Adipocyte (in vitro differentiated cells): ENCODE results near the gene GZF1.

Experiments
- DNase-seq: peaks from one replicate; pipeline ENCODE4 v3.0.0-alpha.2; 2015; ENCODE audit warnings: low read depth
- H3K27me3 ChIP-seq: replicated peaks from 2 replicates; pipeline ENCODE4 v1.7.0; 2013; ENCODE audit warnings: mild to moderate bottlenecking, low read length, moderate library complexity; ENCODE audit not compliant: control insufficient read depth, insufficient read depth
- H3K36me3 ChIP-seq: 2 replicates; pipeline ENCODE4 v1.7.0; 2013; ENCODE audit warnings: low read length, mild to moderate bottlenecking, moderate library complexity; ENCODE audit not compliant: control insufficient read depth, insufficient read depth, severe bottlenecking
- H3K4me1 ChIP-seq: 2 replicates; pipeline ENCODE4 v1.7.0; 2013; ENCODE audit warnings: mild to moderate bottlenecking, low read length, moderate library complexity; ENCODE audit not compliant: control insufficient read depth, insufficient read depth
- H3K4me3 ChIP-seq: 2 replicates; pipeline ENCODE4 v1.7.0; 2013; ENCODE audit warnings: mild to moderate bottlenecking, low read length, moderate library complexity
- H3K9ac ChIP-seq: 2 replicates; pipeline ENCODE4 v1.7.0; 2013; ENCODE audit warnings: mild to moderate bottlenecking, low read length, moderate library complexity
- H3K9me3 ChIP-seq: 2 replicates; pipeline ENCODE4 v1.7.0; 2013; ENCODE audit warnings: mild to moderate bottlenecking, low read length, moderate library complexity; ENCODE audit not compliant: control insufficient read depth

GZF1 gene

GRCh38 chr20:23371496-23371895 is 9.5 kb downstream of the GZF1 start:
- Histone ChIP-seq H3K9ac (no peak overlapping the region), H3K27me3 (no peaks in the 10 kb centered on the region), H3K4me3 (no peak overlapping the region), H3K4me1 (peaks cover 39% of the 10 kb centered on the region), H3K36me3 (peaks cover 84% of the 10 kb centered on the region), H3K9me3 (peaks cover 7% of the 10 kb centered on the region)
- DNase-seq, result no peak

DNA sequence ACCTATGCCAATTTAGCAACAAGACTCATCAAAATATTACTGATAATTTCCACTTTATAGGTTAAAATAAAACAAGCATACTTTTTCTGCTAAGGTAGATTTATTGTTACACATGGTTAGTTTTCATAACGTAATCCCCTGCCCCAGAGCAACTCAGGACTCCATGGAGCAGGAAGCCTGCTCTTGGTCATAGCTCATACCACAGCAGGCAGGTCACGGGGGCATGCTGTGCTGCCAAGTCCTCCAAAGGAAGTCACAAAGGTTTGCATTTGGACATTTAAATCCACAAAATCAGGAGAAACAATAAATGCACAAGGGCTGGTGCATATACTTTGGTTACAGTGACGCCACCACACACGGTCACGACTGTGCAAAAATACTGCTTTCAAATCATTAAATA is 12.5 kb downstream of the GZF1 start:
- peaks cover 91% of the 10 kb centered on the region for H3K36me3 ChIP-seq
- no peaks in the 10 kb centered on the region for H3K27me3 ChIP-seq
- H3K4me1 ChIP-seq, result peaks cover 16% of the 10 kb centered on the region
- peaks cover 7% of the 10 kb centered on the region for H3K9me3 ChIP-seq
- DNase-seq, result no peak
- H3K4me3 ChIP-seq, result no peak overlapping the region
- no peak overlapping the region for H3K9ac ChIP-seq

DNA sequence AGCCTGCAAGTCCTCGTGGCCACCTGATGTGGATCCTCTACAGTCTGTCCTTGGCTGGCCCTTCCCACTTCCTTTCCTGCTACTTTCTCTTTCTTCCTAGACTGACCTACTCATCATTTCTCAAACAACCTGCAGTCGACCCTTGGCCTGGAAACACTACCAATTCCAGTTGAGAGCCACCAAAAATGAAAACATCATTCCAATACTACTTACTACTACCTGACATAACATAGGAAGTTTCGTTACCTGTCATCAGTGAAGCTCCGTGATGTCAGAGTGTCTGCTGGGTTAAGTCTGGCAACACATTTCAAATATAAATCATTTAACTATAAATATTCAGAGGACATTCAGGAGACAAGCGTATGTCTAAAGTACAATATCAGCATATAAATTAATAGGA is 13.8 kb downstream of the GZF1 start:
- peaks cover 7% of the 10 kb centered on the region for H3K9me3 ChIP-seq
- H3K36me3 ChIP-seq, result peaks cover 89% of the 10 kb centered on the region
- no peak overlapping the region for H3K9ac ChIP-seq
- H3K27me3 ChIP-seq, result no peaks in the 10 kb centered on the region
- no peak for DNase-seq
- H3K4me3 ChIP-seq, result no peak overlapping the region
- peaks cover 21% of the 10 kb centered on the region for H3K4me1 ChIP-seq

- H3K9ac ChIP-seq, result no peak overlapping the region
- peaks cover 81% of the 10 kb centered on the region for H3K36me3 ChIP-seq
- DNase-seq, result no peak
- H3K4me3 ChIP-seq, result no peak overlapping the region
- H3K9me3 ChIP-seq, result peaks cover 11% of the 10 kb centered on the region
- H3K27me3 ChIP-seq, result no peaks in the 10 kb centered on the region
- peaks cover 9% of the 10 kb centered on the region for H3K4me1 ChIP-seq
Measured at GRCh38 chr20:23379772-23380171, 17.8 kb downstream of the GZF1 start.

- peaks cover 4% of the 10 kb centered on the region for H3K9me3 ChIP-seq
- H3K4me1 ChIP-seq, result peaks cover 9% of the 10 kb centered on the region
- peaks cover 64% of the 10 kb centered on the region for H3K36me3 ChIP-seq
- no peak overlapping the region for H3K4me3 ChIP-seq
- no peaks in the 10 kb centered on the region for H3K27me3 ChIP-seq
- no peak for DNase-seq
- no peak overlapping the region for H3K9ac ChIP-seq
Measured at GRCh38 chr20:23381876-23382275, 19.9 kb downstream of the GZF1 start.

DNA sequence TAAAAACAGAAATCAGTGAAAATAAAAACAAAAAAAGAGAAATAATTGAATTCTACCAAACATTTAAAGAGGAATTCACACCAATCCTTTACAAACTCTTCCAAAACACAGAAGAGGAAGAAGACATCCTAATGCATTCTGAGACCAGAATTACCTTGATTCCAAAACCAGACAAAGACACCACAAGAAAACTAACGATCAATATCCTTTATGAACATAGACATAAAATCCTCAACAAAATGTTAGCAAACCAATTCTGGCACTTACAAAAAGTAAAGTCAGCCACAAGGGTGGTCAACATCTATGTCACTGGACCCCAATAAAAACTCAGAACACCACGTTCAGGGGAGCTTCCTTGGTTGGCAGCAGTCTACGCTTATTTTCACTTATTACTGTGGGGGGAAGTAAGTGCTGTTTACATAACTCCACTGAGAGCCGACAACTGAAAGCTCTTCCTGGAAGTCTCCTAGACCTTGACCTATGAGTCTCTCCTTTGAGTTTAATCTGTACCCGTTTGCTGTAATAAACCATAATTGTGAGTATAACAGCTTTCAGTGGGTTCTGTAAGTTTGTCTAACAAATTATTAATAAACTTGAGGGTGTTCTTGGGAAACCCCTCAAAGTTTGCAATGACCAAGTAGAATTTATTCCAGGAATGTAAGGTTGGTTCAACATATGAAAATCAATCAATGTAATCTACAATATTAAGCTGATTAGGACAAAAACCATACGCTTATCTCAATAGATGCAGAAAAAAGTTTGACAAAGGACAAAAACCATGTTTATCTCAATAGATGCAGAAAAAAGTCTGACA is 24.5 kb downstream of the GZF1 start:
- H3K36me3 ChIP-seq, result peaks cover 65% of the 10 kb centered on the region
- no peaks in the 10 kb centered on the region for H3K4me1 ChIP-seq

DNA sequence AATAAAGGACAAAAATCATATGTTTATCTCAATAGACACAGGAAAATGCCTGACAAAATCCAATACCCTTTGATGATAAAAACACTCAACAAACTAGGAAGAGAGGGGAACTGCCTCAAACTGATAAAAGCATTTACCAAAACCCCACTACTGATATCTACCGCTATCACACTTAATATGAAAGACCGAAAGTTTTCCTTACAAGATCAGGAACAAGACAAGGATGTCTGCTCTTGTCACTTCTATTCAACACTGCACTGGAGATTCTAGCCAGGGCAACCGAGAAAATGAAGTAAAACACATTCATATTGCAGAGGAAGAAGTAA is 25.1 kb downstream of the GZF1 start:
- Histone ChIP-seq H3K9me3 (peaks cover 4% of the 10 kb centered on the region), H3K4me1 (no peaks in the 10 kb centered on the region), H3K36me3 (peaks cover 67% of the 10 kb centered on the region), H3K27me3 (no peaks in the 10 kb centered on the region), H3K4me3 (no peak overlapping the region), H3K9ac (no peak overlapping the region)
- DNase-seq, result no peak

More for the DNA sequence above, 24.5 kb downstream of the GZF1 start:
- Histone ChIP-seq H3K9ac (no peak overlapping the region), H3K27me3 (no peaks in the 10 kb centered on the region), H3K9me3 (peaks cover 4% of the 10 kb centered on the region), H3K4me3 (no peak overlapping the region)
- DNase-seq, result no peak

GRCh38 chr20:23390091-23390774 is 28.3 kb downstream of the GZF1 start:
- Histone ChIP-seq H3K4me3 (no peak overlapping the region), H3K9me3 (no peaks in the 10 kb centered on the region), H3K36me3 (peaks cover 71% of the 10 kb centered on the region)

GRCh38 chr20:23391707-23392310 is 29.8 kb downstream of the GZF1 start:
- H3K9ac ChIP-seq, result no peak overlapping the region
- no peak overlapping the region for H3K4me3 ChIP-seq
- no peaks in the 10 kb centered on the region for H3K9me3 ChIP-seq
- DNase-seq, result no peak
- no peaks in the 10 kb centered on the region for H3K27me3 ChIP-seq
- peaks cover 69% of the 10 kb centered on the region for H3K36me3 ChIP-seq
- no peaks in the 10 kb centered on the region for H3K4me1 ChIP-seq

More at GRCh38 chr20:23390091-23390774, 28.3 kb downstream of the GZF1 start:
- H3K4me1 ChIP-seq, result no peaks in the 10 kb centered on the region
- no peak for DNase-seq
- no peaks in the 10 kb centered on the region for H3K27me3 ChIP-seq
- H3K9ac ChIP-seq, result no peak overlapping the region

- Histone ChIP-seq H3K4me1 (peaks cover 8% of the 10 kb centered on the region), H3K9me3 (no peaks in the 10 kb centered on the region), H3K27me3 (no peaks in the 10 kb centered on the region), H3K36me3 (peaks cover 52% of the 10 kb centered on the region), H3K4me3 (no peak overlapping the region), H3K9ac (no peak overlapping the region)
- no peak for DNase-seq
Measured at GRCh38 chr20:23393996-23394775, 32.2 kb downstream of the GZF1 start.
